ENCODE measurements around the gene CDK5RAP2. TPM values are rescaled to one million over a fixed set of nuclear protein-coding genes. Genes with fewer than 3 reads are reported as not detected.
A peak's percentile ranks its signal among the peaks of the same experiment; 100 is the strongest.

The CDK5RAP2 gene
- total RNA-seq, 2 experiments from 2014 or later: 75.3 to 75.9 TPM

DNA sequence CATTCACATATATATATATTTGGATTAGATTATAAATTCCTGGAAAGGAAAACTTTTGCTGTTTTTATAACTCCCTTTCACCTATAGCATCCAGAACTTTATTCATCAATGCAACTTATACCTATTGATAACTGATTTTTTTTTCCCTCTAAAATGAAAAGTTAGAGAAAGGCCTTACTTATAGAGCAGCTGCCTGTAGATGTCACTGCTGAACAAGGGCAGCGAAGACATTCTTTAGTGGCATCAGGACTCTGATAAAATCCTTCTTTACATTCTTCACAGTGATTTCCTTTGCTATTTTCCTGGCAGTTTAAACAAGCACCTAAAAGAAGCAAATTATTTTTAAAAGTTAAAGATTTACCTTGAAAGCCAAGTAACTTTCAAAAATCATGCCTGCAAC lies 32.3 kb upstream of the CDK5RAP2 start:
- Mint-ChIP-seq H3K4me3 (no peak overlapping the region), H3K9me3 (no peaks in the 10 kb centered on the region), H3K36me3 (peaks cover 4% of the 10 kb centered on the region), H3K27me3 (no peaks in the 10 kb centered on the region), H3K27ac (no peak overlapping the region), H3K4me1 (ENCODE audit: low read depth) (no peaks in the 10 kb centered on the region)
- no peak for DNase-seq
- POLR2A ChIA-PET: no interaction called here
- intact Hi-C loops (cut with micrococcal nuclease): no loop called here
- CTCF ChIA-PET: interaction anchor here (0.6 to 1.6 kb wide), 3 partner anchors 11 to 753 kb away, joined by 3 to 5 read pairs (median 3); no protein-coding TSS in a partner anchor

DNA sequence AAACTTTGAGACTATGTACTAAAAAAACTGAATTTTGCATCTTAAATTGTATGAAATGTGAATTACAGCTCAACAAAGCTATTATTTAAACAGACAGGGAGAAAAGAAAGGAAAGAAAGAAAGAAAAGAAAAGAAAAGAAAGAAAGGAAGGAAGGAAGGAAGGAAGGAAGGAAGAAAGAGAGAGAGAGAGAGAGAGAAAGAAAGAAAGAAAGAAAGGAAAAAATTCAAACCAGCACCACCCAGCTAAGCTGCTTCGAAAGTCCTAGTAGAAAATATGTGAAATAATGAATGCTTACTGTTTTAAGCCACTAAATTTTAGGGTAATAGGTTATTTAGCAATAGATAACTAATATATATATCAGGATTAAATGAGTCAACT lies 31.7 kb upstream of the CDK5RAP2 start:
- no peak overlapping the region for H3K4me3 Mint-ChIP-seq
- ChIA-PET CTCF (interaction anchor here (0.6 to 1.6 kb wide), 3 partner anchors 11 to 753 kb away, joined by 3 to 5 read pairs (median 3); no protein-coding TSS in a partner anchor), POLR2A (no interaction called here)
- H3K27ac Mint-ChIP-seq: no peak overlapping the region
- H3K9me3 Mint-ChIP-seq: no peaks in the 10 kb centered on the region
- peaks cover 3% of the 10 kb centered on the region for H3K36me3 Mint-ChIP-seq
- DNase-seq: no peak
- no peaks in the 10 kb centered on the region for H3K4me1 Mint-ChIP-seq (ENCODE audit: low read depth)
- no peaks in the 10 kb centered on the region for H3K27me3 Mint-ChIP-seq
- intact Hi-C loops (cut with micrococcal nuclease): no loop called here

DNA sequence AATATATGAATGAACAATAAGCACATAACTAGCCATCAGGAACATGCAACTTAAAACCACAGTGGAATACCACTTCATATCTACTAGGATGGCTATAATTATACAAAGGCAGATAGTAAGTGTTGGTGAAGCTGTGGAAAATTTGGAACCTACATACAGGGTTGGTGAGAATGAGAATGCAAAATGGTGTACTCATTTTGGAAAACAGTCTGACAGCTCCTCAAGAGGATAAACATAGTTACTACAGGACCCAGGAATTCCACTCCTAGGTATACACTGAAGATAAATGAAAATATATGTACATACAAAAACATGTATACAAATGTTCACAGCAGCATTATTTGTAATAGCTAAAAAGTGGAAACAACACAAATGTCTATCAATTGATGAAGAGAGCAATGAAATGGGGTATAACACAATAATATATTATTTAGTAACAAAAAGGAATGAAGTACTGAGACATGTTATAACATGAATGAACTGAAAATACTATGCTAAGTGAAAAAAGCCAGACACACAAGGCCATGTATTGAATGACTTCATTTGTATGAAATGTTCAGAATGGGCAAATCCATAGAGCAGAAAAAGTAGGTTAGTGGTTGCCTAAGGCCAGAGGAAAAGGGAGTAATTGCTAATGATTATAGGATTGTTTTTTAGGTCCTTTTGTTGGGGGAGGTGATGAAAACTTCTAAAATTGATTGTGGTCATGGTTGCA lies 31.2 kb upstream of the CDK5RAP2 start:
- CTCF ChIA-PET: interaction anchor here (0.6 to 1.6 kb wide), 2 partner anchors 12 to 752 kb away, joined by 3 to 5 read pairs; no protein-coding TSS in a partner anchor
- Mint-ChIP-seq H3K9me3 (no peaks in the 10 kb centered on the region), H3K4me1 (ENCODE audit: low read depth) (no peaks in the 10 kb centered on the region), H3K27me3 (no peaks in the 10 kb centered on the region), H3K4me3 (no peak overlapping the region), H3K27ac (no peak overlapping the region), H3K36me3 (peaks cover 3% of the 10 kb centered on the region)
- no peak for DNase-seq
- POLR2A ChIA-PET: interaction anchor here (0.9 kb wide), 1 partner anchor 104 kb away, joined by 3 read pairs; no protein-coding TSS in a partner anchor
- intact Hi-C loops (cut with micrococcal nuclease): no loop called here

DNA sequence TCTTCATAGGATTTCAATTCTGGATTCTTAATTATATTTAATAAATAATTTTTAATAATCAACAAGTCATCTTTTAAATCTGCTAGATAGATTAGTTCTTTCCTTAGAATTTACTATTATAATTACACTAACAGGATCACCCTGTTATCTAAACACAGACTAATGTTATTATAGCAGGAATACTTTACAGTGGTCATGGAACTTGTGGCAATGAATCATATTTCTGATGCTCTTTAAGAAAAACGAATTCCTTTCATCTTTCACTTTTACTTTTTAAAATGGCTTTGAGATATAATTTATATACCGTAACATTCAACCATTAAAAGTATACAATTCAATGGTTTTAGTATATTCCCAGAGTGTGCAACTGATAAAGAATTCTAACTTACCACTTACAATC lies 29.7 kb upstream of the CDK5RAP2 start:
- POLR2A ChIA-PET: no interaction called here
- intact Hi-C loops (cut with micrococcal nuclease): no loop called here
- Mint-ChIP-seq H3K9me3 (no peaks in the 10 kb centered on the region), H3K27me3 (no peaks in the 10 kb centered on the region), H3K27ac (no peak overlapping the region), H3K4me3 (no peak overlapping the region), H3K4me1 (ENCODE audit: low read depth) (no peaks in the 10 kb centered on the region), H3K36me3 (peaks cover 7% of the 10 kb centered on the region)
- CTCF ChIA-PET: no interaction called here
- no peak for DNase-seq

DNA sequence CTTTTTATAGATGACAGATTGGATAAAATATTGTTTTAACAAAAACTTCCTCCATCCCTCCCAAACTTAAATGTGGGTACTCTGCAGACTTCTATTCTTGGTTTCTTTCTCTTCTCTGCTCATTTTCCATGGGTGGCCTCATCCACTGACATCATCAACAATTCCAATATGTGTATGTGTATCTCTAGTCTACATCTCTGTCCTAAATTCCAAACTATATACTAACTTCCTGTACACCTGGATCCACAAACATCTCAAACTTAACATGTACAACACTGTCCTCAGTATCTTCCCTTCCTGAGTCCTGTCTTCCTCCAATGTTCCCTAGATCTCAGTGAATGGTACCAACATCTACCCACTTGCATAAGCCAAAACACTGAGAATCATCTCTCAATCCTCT lies 28.5 kb upstream of the CDK5RAP2 start:
- DNase-seq: no peak
- no peaks in the 10 kb centered on the region for H3K4me1 Mint-ChIP-seq (ENCODE audit: low read depth)
- intact Hi-C loops (cut with micrococcal nuclease): no loop called here
- no peaks in the 10 kb centered on the region for H3K27me3 Mint-ChIP-seq
- ChIA-PET CTCF (no interaction called here), POLR2A (interaction anchor here (0.6 kb wide), 1 partner anchor 317 kb away, joined by 3 read pairs; no protein-coding TSS in a partner anchor)
- H3K36me3 Mint-ChIP-seq: peaks cover 7% of the 10 kb centered on the region
- H3K27ac Mint-ChIP-seq: no peak overlapping the region
- no peak overlapping the region for H3K4me3 Mint-ChIP-seq
- H3K9me3 Mint-ChIP-seq: no peaks in the 10 kb centered on the region

DNA sequence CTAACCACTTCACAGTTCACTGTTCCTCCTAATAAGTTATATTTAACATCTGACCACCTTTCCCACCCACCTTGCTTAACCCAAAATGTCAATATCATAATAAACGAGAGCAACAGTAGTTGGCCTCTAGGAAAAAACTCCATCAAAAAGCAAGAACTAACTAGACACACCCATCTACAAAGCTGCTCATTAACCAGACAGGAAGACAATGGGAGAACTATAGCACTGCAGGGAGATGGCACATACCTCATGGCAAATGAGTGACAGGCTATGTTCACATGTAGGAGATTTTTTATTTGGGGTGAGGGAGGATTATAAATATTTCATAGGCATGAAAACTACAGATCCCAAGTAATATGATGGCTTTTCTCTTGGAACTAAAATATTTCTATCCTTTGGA lies 23.6 kb upstream of the CDK5RAP2 start:
- H3K4me3 Mint-ChIP-seq: no peak overlapping the region
- no peaks in the 10 kb centered on the region for H3K27me3 Mint-ChIP-seq
- ChIA-PET POLR2A (interaction anchor here (0.6 kb wide), 1 partner anchor 21 kb away, joined by 3 read pairs; no protein-coding TSS in a partner anchor), CTCF (interaction anchor here (0.9 kb wide), 1 partner anchor 57 kb away, joined by 3 read pairs; no protein-coding TSS in a partner anchor)
- no peak overlapping the region for H3K27ac Mint-ChIP-seq
- no peak for DNase-seq
- H3K36me3 Mint-ChIP-seq: peaks cover 5% of the 10 kb centered on the region
- H3K4me1 Mint-ChIP-seq (ENCODE audit: low read depth): no peaks in the 10 kb centered on the region
- intact Hi-C loops (cut with micrococcal nuclease): no loop called here
- no peaks in the 10 kb centered on the region for H3K9me3 Mint-ChIP-seq

DNA sequence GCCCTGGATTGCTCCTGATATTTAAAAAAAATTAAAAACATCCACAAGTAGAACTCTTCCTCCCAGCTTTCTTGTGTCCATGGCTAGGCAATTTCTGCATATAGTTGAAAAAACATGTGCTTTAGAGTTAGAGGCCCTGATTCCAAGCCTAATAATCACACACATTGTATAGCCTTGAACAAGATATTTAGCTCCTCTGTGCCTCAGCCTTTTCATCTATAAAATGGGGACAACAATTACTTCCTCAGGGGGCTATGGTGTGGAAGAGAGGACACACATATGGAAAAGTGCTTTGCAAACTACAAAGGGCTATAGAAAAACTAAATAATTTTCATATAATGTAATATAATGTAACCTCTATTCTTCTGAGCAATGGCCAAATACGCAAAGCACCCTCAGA lies 23.0 kb upstream of the CDK5RAP2 start:
- DNase-seq: no peak
- Mint-ChIP-seq H3K36me3 (peaks cover 4% of the 10 kb centered on the region), H3K4me3 (no peak overlapping the region), H3K27ac (no peak overlapping the region), H3K4me1 (ENCODE audit: low read depth) (no peaks in the 10 kb centered on the region), H3K27me3 (no peaks in the 10 kb centered on the region), H3K9me3 (no peaks in the 10 kb centered on the region)
- ChIA-PET POLR2A (interaction anchor here (0.9 kb wide), 1 partner anchor 15 kb away, joined by 3 read pairs; no protein-coding TSS in a partner anchor), CTCF (no interaction called here)
- intact Hi-C loops (cut with micrococcal nuclease): no loop called here

DNA sequence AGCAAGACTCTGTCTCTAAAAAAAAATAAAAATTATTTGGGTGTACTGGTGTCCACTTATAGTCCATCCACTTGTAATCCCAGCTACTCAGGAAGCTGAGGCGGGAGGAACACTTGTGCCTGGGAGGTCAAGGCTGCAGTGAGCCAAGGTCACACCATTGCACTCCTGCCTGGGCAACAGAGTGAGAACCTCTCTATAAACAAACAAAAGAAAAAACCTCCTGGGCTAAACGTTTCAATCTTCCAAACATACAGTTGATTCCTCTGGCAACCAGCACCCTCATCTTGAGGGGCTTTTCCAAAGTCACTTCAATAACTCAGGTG lies 13.9 kb upstream of the CDK5RAP2 start:
- Mint-ChIP-seq H3K36me3 (no peaks in the 10 kb centered on the region), H3K27ac (no peak overlapping the region), H3K4me3 (no peak overlapping the region), H3K4me1 (ENCODE audit: low read depth) (no peaks in the 10 kb centered on the region), H3K9me3 (no peaks in the 10 kb centered on the region), H3K27me3 (no peaks in the 10 kb centered on the region)
- intact Hi-C loops (cut with micrococcal nuclease): no loop called here
- POLR2A ChIA-PET: no interaction called here
- DNase-seq: no peak
- CTCF ChIA-PET: no interaction called here

DNA sequence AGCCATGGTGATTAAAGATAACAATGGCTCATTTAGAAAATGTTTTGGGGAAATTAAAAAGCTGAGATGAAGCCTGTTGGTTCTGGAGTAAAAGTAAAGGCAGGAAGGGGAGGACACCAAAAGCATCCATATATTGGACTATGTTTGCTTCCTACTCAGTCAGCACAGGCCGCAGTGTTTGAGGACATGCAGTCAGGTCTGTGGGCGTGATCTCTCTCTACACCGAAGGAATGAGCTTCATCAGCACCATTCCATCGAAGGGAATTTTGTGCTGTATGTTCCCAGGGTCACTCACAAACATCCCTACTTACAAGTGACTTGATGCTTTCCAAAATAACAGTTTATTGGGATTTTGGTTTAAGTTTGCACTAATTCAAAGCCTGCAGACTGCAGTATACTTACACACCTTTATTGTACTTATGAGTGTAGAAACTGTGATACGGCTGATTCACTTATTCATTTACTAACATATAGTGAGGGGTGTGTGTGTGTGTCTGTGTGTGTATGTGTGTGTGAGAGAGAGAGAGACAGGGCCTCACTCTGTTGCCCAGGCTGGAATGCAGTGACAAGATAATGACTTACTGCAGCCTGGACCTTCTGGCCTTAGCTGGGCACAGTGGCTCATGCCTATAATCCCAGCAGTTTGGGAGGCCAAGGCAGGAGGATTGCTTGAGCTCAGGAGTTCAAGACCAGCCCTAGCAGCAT lies 13.4 kb upstream of the CDK5RAP2 start:
- Mint-ChIP-seq H3K4me1 (ENCODE audit: low read depth) (no peaks in the 10 kb centered on the region), H3K27ac (no peak overlapping the region), H3K36me3 (no peaks in the 10 kb centered on the region), H3K4me3 (no peak overlapping the region), H3K27me3 (no peaks in the 10 kb centered on the region), H3K9me3 (no peaks in the 10 kb centered on the region)
- POLR2A ChIA-PET: no interaction called here
- no peak for DNase-seq
- CTCF ChIA-PET: interaction anchor here (1.0 kb wide), 1 partner anchor 26 kb away, joined by 3 read pairs; no protein-coding TSS in a partner anchor
- intact Hi-C loops (cut with micrococcal nuclease): no loop called here

DNA sequence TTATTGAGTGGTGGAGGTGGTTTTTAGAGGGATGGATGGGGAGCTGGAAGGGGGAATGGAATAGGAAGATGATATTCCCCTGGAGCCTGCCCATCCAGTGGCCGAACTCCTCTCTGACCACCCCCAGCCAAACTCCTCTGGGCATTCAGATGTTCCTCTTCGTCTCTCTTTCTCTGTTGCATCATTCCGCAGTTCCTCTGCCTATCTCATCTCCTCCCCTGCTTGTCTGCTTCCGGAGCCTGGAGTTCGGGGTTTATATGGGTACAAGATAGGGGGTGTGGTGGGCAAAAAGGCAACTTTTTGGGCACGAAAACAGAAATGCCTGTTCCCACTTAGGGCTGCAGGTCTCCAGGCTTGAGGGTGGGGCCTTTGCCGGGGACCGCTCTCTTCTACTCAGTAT lies 12.2 kb upstream of the CDK5RAP2 start:
- intact Hi-C loops (cut with micrococcal nuclease): no loop called here
- H3K4me3 Mint-ChIP-seq: no peak overlapping the region
- no peak for DNase-seq
- no peaks in the 10 kb centered on the region for H3K27me3 Mint-ChIP-seq
- ChIA-PET POLR2A (no interaction called here), CTCF (no interaction called here)
- no peaks in the 10 kb centered on the region for H3K4me1 Mint-ChIP-seq (ENCODE audit: low read depth)
- H3K9me3 Mint-ChIP-seq: no peaks in the 10 kb centered on the region
- no peaks in the 10 kb centered on the region for H3K36me3 Mint-ChIP-seq
- H3K27ac Mint-ChIP-seq: no peak overlapping the region

DNA sequence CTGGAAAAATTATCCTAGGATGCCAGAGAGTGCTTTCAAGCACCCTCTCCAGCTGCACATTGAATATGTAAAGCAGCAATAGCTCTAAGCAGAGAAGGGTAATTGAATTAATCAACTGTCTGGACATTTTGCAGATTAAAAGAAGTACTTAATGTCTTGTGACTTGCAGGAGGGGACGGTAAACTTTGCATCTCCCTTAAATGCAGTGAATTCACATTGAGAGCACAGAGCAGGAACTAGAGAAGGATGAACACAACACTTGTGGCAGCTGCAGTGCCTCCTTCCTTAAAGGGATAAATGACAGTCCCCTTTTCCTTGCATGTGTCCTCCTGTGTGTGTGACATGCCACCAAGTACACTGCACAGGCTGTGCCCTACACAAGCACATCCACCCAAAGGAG lies 7.4 kb upstream of the CDK5RAP2 start:
- no peaks in the 10 kb centered on the region for H3K36me3 Mint-ChIP-seq
- CTCF ChIA-PET: no interaction called here

DNA sequence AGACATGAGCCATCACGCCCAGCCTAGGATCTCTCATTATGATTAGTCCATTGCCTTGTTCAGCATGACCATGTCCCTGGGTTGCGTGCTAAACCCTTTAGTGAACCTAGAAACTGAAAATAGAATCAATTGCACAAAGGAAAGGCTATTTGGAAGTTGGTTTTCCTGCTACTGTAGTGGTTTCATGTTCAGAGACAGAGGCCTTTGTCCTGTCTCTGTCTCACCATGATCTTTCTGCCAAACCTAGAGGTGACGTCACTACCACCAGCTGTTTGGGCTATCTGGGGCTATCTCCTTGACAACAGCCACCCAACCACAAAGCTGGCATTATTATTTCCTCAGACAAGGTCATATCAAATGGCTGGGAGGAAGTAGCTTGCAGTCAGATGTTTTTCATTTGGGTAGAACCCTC lies 4.0 kb upstream of the CDK5RAP2 start:
- H3K27ac Mint-ChIP-seq: no peak overlapping the region
- ChIA-PET POLR2A (interaction anchor here (0.5 kb wide), 1 partner anchor 13 kb away, joined by 3 read pairs; no protein-coding TSS in a partner anchor), CTCF (no interaction called here)
- H3K4me3 Mint-ChIP-seq: no peak overlapping the region
- H3K9me3 Mint-ChIP-seq: no peaks in the 10 kb centered on the region
- DNase-seq: peak; percentile 39
- H3K27me3 Mint-ChIP-seq: no peaks in the 10 kb centered on the region
- H3K36me3 Mint-ChIP-seq: peaks cover 5% of the 10 kb centered on the region
- H3K4me1 Mint-ChIP-seq (ENCODE audit: low read depth): peaks cover 22% of the 10 kb centered on the region
- intact Hi-C loops (cut with micrococcal nuclease): loop anchor here (5.0 kb wide), 1 partner anchor 1508 kb away; the partner anchor contains the start of gene TTLL11

More for the DNA sequence above, 7.4 kb upstream of the CDK5RAP2 start:
- no peak overlapping the region for H3K27ac Mint-ChIP-seq
- H3K9me3 Mint-ChIP-seq: no peaks in the 10 kb centered on the region
- H3K27me3 Mint-ChIP-seq: no peaks in the 10 kb centered on the region
- POLR2A ChIA-PET: interaction anchor here (0.5 to 1.4 kb wide), 2 partner anchors 15 to 102 kb away, joined by 3 read pairs; no protein-coding TSS in a partner anchor
- intact Hi-C loops (cut with micrococcal nuclease): no loop called here
- H3K4me3 Mint-ChIP-seq: no peak overlapping the region
- H3K4me1 Mint-ChIP-seq (ENCODE audit: low read depth): peaks cover 6% of the 10 kb centered on the region
- DNase-seq: no peak
